ENCODE data around the gene ANKRD16.

- no peak for TF ChIP-seq CTCF (IDR thresholded peaks at IDR 0.05; ENCODE audit: borderline replicate concordance, extremely low read depth, low read length, poor library complexity, severe bottlenecking)
- TF ChIP-seq EZH2 (IDR thresholded peaks at IDR 0.05; ENCODE audit: borderline replicate concordance, low read depth, low read length, severe bottlenecking), result no peak
Measured at GRCh38 chr10:5835446-5836095, 54.1 kb downstream of the ANKRD16 start.

Data from DND-41 (cell line).